ENCODE data around the gene RHOH. TPM values are rescaled to one million over a fixed set of nuclear protein-coding genes. Genes with fewer than 3 reads are reported as not detected.

The RHOH gene
- total and polyA plus RNA-seq, 10 of the 15 experiments (the other 5 are each of a cell fraction or from before 2014, with no cell fraction given): 46.5 to 120 (median 57.9) TPM

- SMC1A ChIA-PET (ENCODE audit: uncharacterized antibody, unreplicated experiment): interaction anchor here (1.0 to 9.4 kb wide), 4 partner anchors 15 to 93 kb away, joined by 3 to 160 read pairs (median 43); no protein-coding TSS in a partner anchor
- Histone ChIP-seq H4K20me1 (ENCODE audit: control insufficient read depth, insufficient read depth) (no peaks in the 10 kb centered on the region), H3K9ac (ENCODE audit: control insufficient read depth, insufficient read depth, low read length) (no peak overlapping the region), H3K27ac (ENCODE audit: control insufficient read depth, insufficient read depth) (no peak overlapping the region), H3K36me3 (ENCODE audit: control insufficient read depth in 2 of 2, insufficient read depth in 2 of 2, low read length in 1 of 2) (peaks cover 8 to 38% of the 10 kb centered on the region in 2 experiments), H3K79me2 (ENCODE audit: control insufficient read depth, insufficient read depth, low read length) (peaks cover 94% of the 10 kb centered on the region), H3K27me3 (replicated peaks in 1 of 2; ENCODE audit: control insufficient read depth in 2 of 2, insufficient read depth in 2 of 2, low read length in 1 of 2) (no peaks in the 10 kb centered on the region), H3K4me3 (no peak overlapping the region), H3K4me1 (ENCODE audit: control insufficient read depth, insufficient read depth, low read length) (peaks cover 35% of the 10 kb centered on the region), H3K4me2 (ENCODE audit: control insufficient read depth, insufficient read depth) (no peak overlapping the region), H3K9me3 (replicated peaks; ENCODE audit: control insufficient read depth, insufficient read depth, low read length) (peaks cover 7% of the 10 kb centered on the region), H2AFZ (ENCODE audit: control insufficient read depth, low read depth, low read length) (no peak overlapping the region)
- DNase-seq (ENCODE audit: low read depth, low spot score) (no peak), FAIRE-seq (no peak), ATAC-seq (no peak)
- BruUV-seq (replicated peaks): no TSS peak
- RAD21 ChIA-PET (ENCODE audit: unreplicated experiment): interaction anchor here (1.0 to 6.1 kb wide), 2 partner anchors 10 to 18 kb away, joined by 4 to 56 read pairs; no protein-coding TSS in a partner anchor
- in situ Hi-C loops (cut with MboI): no loop called here
- CTCF ChIA-PET: interaction anchor here (0.7 to 1.7 kb wide), 4 partner anchors 9 to 101 kb away, joined by 3 to 5 read pairs (median 5); no protein-coding TSS in a partner anchor
- POLR2A ChIA-PET: interaction anchor here (1.3 to 2.9 kb wide), 3 partner anchors 11 to 86 kb away, joined by 3 to 9 read pairs (median 6); no protein-coding TSS in a partner anchor
- intact Hi-C loops (cut with micrococcal nuclease; ENCODE audit: unreplicated experiment): no loop called here
- 63% methylated on average over 5 of the region's 5 CpGs for WGBS (ENCODE audit: insufficient coverage, insufficient replicate concordance, low lambda C conversion rate, missing lambda C conversion rate)
- TF ChIP-seq SUPT20H (IDR thresholded peaks at IDR 0.05; ENCODE audit: borderline replicate concordance, control insufficient read depth, low read depth, low read length): no peak
- TF ChIP-seq SREBF2 (IDR thresholded peaks at IDR 0.05; ENCODE audit: low read length): no peak
- TF ChIP-seq CHD1 (IDR thresholded peaks at IDR 0.05; ENCODE audit: low read depth, low read length): no peak
- TF ChIP-seq E4F1 (IDR thresholded peaks at IDR 0.05; ENCODE audit: borderline replicate concordance, partially characterized antibody): no peak
- no peak for TF ChIP-seq ZBTB40 (IDR thresholded peaks at IDR 0.05; ENCODE audit: borderline replicate concordance)
- TF ChIP-seq NFIC (IDR thresholded peaks at IDR 0.05; ENCODE audit: low read depth, low read length): no peak
- no peak for TF ChIP-seq ZNF207 (IDR thresholded peaks at IDR 0.05; ENCODE audit: borderline replicate concordance)
- TF ChIP-seq RELB (IDR thresholded peaks at IDR 0.05; ENCODE audit: low read depth): no peak
- TF ChIP-seq CBFB (IDR thresholded peaks at IDR 0.05; ENCODE audit: low read depth): no peak
- no peak for TF ChIP-seq ASH2L (IDR thresholded peaks at IDR 0.05; ENCODE audit: borderline replicate concordance, low read depth)
- TF ChIP-seq E2F8 (IDR thresholded peaks at IDR 0.05; ENCODE audit: low read depth, partially characterized antibody): no peak
- TF ChIP-seq SMAD5 (IDR thresholded peaks at IDR 0.05; ENCODE audit: low read depth): no peak
- TF ChIP-seq POLR2AphosphoS2 (IDR thresholded peaks at IDR 0.05; ENCODE audit: low read depth, low read length): no peak
Measured at GRCh38 chr4:40224432-40224831, 27.6 kb downstream of the RHOH start.

All from GM12878 (cell line).